ENCODE results near the gene TMEM131. TPM values are rescaled to one million over a fixed set of nuclear protein-coding genes. Genes with fewer than 3 reads are reported as not detected.

Gene TMEM131
- total RNA-seq, 4 donors from 2014 or later: 32.8 to 54.8 (median 41.2) TPM

- 72 to 77% methylated on average over 4 of the region's 4 CpGs for WGBS, 2 donors
- DNase-seq (ENCODE audit: low spot score in 2 of 2): no peak
Observed at GRCh38 chr2:97969081-97970067, 26.4 kb downstream of the TMEM131 start.

GRCh38 chr2:97967931-97968627, 27.7 kb downstream of the TMEM131 start:
- TF ChIP-seq POLR2A (IDR thresholded peaks at IDR 0.05) (no peak), CTCF (IDR thresholded peaks at IDR 0.05) (no peak)
- WGBS, 2 donors: 92 to 93% methylated on average over 7 of the region's 7 CpGs
- intact Hi-C loops (cut with DNase I; ENCODE audit: low total_unique reads): no loop called here
- no peak overlapping the region for H3K4me3 ChIP-seq (ENCODE audit: low read depth, poor library complexity, severe bottlenecking)
- DNase-seq (ENCODE audit: low spot score in 2 of 2): no peak

More at GRCh38 chr2:97969081-97970067, 26.4 kb downstream of the TMEM131 start:
- intact Hi-C loops (cut with DNase I; ENCODE audit: low total_unique reads): no loop called here
- H3K4me3 ChIP-seq (ENCODE audit: low read depth, poor library complexity, severe bottlenecking): no peak overlapping the region
- TF ChIP-seq POLR2A (IDR thresholded peaks at IDR 0.05) (no peak), CTCF (IDR thresholded peaks at IDR 0.05) (no peak)

GRCh38 chr2:97967216-97967592, 28.5 kb downstream of the TMEM131 start:
- DNase-seq (ENCODE audit: low spot score in 2 of 2): no peak
- TF ChIP-seq POLR2A (IDR thresholded peaks at IDR 0.05) (no peak), CTCF (IDR thresholded peaks at IDR 0.05) (no peak)
- H3K4me3 ChIP-seq (ENCODE audit: low read depth, poor library complexity, severe bottlenecking): no peak overlapping the region
- intact Hi-C loops (cut with DNase I; ENCODE audit: low total_unique reads): no loop called here

- no peak for DNase-seq (ENCODE audit: low spot score in 2 of 2)
- no peak for TF ChIP-seq CTCF (IDR thresholded peaks at IDR 0.05)
- no peak for TF ChIP-seq POLR2A (IDR thresholded peaks at IDR 0.05)
- WGBS, 2 donors: 56 to 58% methylated on average over 3 of the region's 3 CpGs
- no peak overlapping the region for H3K4me3 ChIP-seq (ENCODE audit: low read depth, poor library complexity, severe bottlenecking)
- intact Hi-C loops (cut with DNase I; ENCODE audit: low total_unique reads): no loop called here
Observed at GRCh38 chr2:97966545-97967215, 29.1 kb downstream of the TMEM131 start.

GRCh38 chr2:97965116-97965515, 30.6 kb downstream of the TMEM131 start:
- TF ChIP-seq CTCF (IDR thresholded peaks at IDR 0.05) (no peak), POLR2A (IDR thresholded peaks at IDR 0.05) (no peak)
- no peak for DNase-seq (ENCODE audit: low spot score in 2 of 2)
- no peak overlapping the region for H3K4me3 ChIP-seq (ENCODE audit: low read depth, poor library complexity, severe bottlenecking)
- WGBS, 2 donors: 84 to 89% methylated on average over 12 of the region's 12 CpGs
- intact Hi-C loops (cut with DNase I; ENCODE audit: low total_unique reads): no loop called here

Measured in lower leg skin (tissue), 4 donors.